Right renal cortex interstitium (tissue), 3 donors: ENCODE results near the gene PLA2G4F. TPM values are rescaled to one million over a fixed set of nuclear protein-coding genes. Genes with fewer than 3 reads are reported as not detected.

Source experiments
- DNase-seq, 3 donors: peaks; one replicate each; pipeline ENCODE4 v3.0.0-alpha.2; 2013; ENCODE audit warnings: low read depth in 3 of 3, low spot score in 2 of 3
- polyA plus RNA-seq, 3 donors: library from polyadenylated mRNA; unstranded; fragments of 120-200 nt; gene quantifications; one replicate each; pipeline ENCODE4 v1.2.1, GENCODE V29; 2013; ENCODE audit not compliant: insufficient read length in 3 of 3

PLA2G4F gene
- polyA plus RNA-seq, 3 donors: 22.9 to 24.6 (median 24.0) TPM

- DNase-seq: no peak
Measured at GRCh38 chr15:42133886-42134502, 22.4 kb downstream of the PLA2G4F start.

- DNase-seq: no peak
Measured at GRCh38 chr15:42133356-42133755, 23.1 kb downstream of the PLA2G4F start.

GRCh38 chr15:42131826-42132806 lies 24.3 kb downstream of the PLA2G4F start:
- DNase-seq: no peak

GRCh38 chr15:42131006-42131405 lies 25.4 kb downstream of the PLA2G4F start:
- no peak for DNase-seq

- DNase-seq: no peak
Measured at GRCh38 chr15:42130246-42130986, 26.0 kb downstream of the PLA2G4F start.

GRCh38 chr15:42129364-42129763 lies 27.1 kb downstream of the PLA2G4F start:
- no peak for DNase-seq

GRCh38 chr15:42128476-42128875 lies 28.0 kb downstream of the PLA2G4F start:
- no peak for DNase-seq

GRCh38 chr15:42123546-42123945 lies 32.9 kb downstream of the PLA2G4F start:
- DNase-seq: no peak

- DNase-seq: no peak
Measured at GRCh38 chr15:42121682-42122081, 34.8 kb downstream of the PLA2G4F start.

GRCh38 chr15:42121021-42121420 lies 35.4 kb downstream of the PLA2G4F start:
- no peak for DNase-seq

GRCh38 chr15:42120285-42120684 lies 36.2 kb downstream of the PLA2G4F start:
- DNase-seq: no peak

GRCh38 chr15:42119446-42119760 lies 37.0 kb downstream of the PLA2G4F start:
- no peak for DNase-seq

GRCh38 chr15:42118650-42119445 lies 37.6 kb downstream of the PLA2G4F start:
- DNase-seq: no peak

- no peak for DNase-seq
Measured at GRCh38 chr15:42111924-42112323, 44.5 kb downstream of the PLA2G4F start.

- DNase-seq: no peak
Measured at GRCh38 chr15:42110367-42110766, 46.1 kb downstream of the PLA2G4F start.

GRCh38 chr15:42108806-42109205 lies 47.6 kb downstream of the PLA2G4F start:
- DNase-seq: no peak

- no peak for DNase-seq
Measured at GRCh38 chr15:42108189-42108588, 48.2 kb downstream of the PLA2G4F start.

- DNase-seq: no peak
Measured at GRCh38 chr15:42107473-42107872, 49.0 kb downstream of the PLA2G4F start.

GRCh38 chr15:42106288-42106687 lies 50.1 kb downstream of the PLA2G4F start:
- no peak for DNase-seq

GRCh38 chr15:42104095-42104891 lies 52.1 kb downstream of the PLA2G4F start:
- DNase-seq: no peak
